Stimulated activated naive CD8-positive, alpha-beta T cell treated with anti-CD3 and anti-CD28 coated beads, Interleukin-15, amount 100 ng/mL, for 72 hours (primary cell): ENCODE results near the gene ABCD1.

Source experiments
- ATAC-seq: fragments of 150-1000 bp; cut with Tn5 transposase; 2 replicates; pipeline ENCODE4 v1.10.0; 2021; ENCODE audit warnings: mild to moderate bottlenecking, moderate library complexity
- DNase-seq, 2 donors: peaks; one replicate each; pipeline ENCODE4 v3.0.0; 2021 to 2022
- H3K27ac Mint-ChIP-seq, 2 donors: one replicate each; pipeline ENCODE4 v1.8.0; 2022; ENCODE audit warnings: mild to moderate bottlenecking in 2 of 2, mixed read lengths in 2 of 2, moderate library complexity in 2 of 2
- H3K27me3 Mint-ChIP-seq: one replicate; pipeline ENCODE4 v1.8.0; 2022; ENCODE audit warnings: mixed read lengths
- H3K4me1 Mint-ChIP-seq: one replicate; pipeline ENCODE4 v1.8.0; 2022; ENCODE audit warnings: mild to moderate bottlenecking, mixed read lengths
- H3K4me3 Mint-ChIP-seq, 2 donors: one replicate each; pipeline ENCODE4 v1.8.0; 2022; ENCODE audit warnings: mild to moderate bottlenecking in 2 of 2, mixed read lengths in 2 of 2, moderate library complexity in 1 of 2
- H3K9me3 Mint-ChIP-seq, 2 donors: one replicate each; pipeline ENCODE4 v1.8.0; 2022; ENCODE audit warnings: mixed read lengths in 2 of 2

Gene ABCD1

DNA sequence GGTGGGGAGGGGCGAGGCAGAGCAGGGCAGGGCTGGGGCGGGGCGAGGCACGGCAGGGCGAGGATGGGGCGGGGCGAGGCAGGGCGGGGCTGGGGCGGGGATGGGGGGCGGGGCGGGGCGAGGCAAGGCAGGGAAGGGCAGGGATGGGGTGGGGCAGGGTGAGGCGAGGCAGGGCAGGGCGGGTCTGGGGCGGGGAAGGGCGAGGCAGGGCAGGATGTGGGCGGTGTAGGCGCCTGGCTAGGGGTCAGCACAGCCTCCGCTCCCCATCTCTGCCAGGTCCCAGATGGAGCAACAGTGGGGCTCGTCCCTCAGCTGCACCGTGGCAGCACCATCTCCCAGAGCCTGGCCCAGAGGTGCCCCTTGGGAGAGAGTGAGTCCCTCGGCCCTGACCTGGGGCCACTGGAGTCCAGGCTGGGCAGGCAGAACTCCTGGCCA is 52.0 kb downstream of the ABCD1 start:
- no peak overlapping the region for H3K4me3 Mint-ChIP-seq
- peak; percentile 8 for ATAC-seq
- no peak for DNase-seq
- H3K27ac Mint-ChIP-seq, result no peak overlapping the region
- H3K27me3 Mint-ChIP-seq, result peaks cover 12% of the 10 kb centered on the region
- H3K9me3 Mint-ChIP-seq, result no peaks in the 10 kb centered on the region
- peaks cover 9% of the 10 kb centered on the region for H3K4me1 Mint-ChIP-seq

GRCh38 chrX:153777261-153778090 is 52.8 kb downstream of the ABCD1 start:
- no peaks in the 10 kb centered on the region for H3K9me3 Mint-ChIP-seq
- peaks cover 12% of the 10 kb centered on the region for H3K27me3 Mint-ChIP-seq
- no peak overlapping the region for H3K4me3 Mint-ChIP-seq
- no peak for ATAC-seq
- DNase-seq, result no peak
- H3K4me1 Mint-ChIP-seq, result peaks cover 9% of the 10 kb centered on the region
- H3K27ac Mint-ChIP-seq, result no peak overlapping the region

GRCh38 chrX:153778181-153778580 is 53.5 kb downstream of the ABCD1 start:
- ATAC-seq, result no peak
- H3K4me1 Mint-ChIP-seq, result peaks cover 9% of the 10 kb centered on the region
- H3K9me3 Mint-ChIP-seq, result no peaks in the 10 kb centered on the region
- H3K27ac Mint-ChIP-seq, result no peak overlapping the region
- H3K27me3 Mint-ChIP-seq, result peaks cover 12% of the 10 kb centered on the region
- DNase-seq, result no peak
- H3K4me3 Mint-ChIP-seq, result no peak overlapping the region

GRCh38 chrX:153778684-153779101 is 54.0 kb downstream of the ABCD1 start:
- peak; percentile 10 for ATAC-seq
- DNase-seq, result no peak
- peaks cover 12% of the 10 kb centered on the region for H3K27me3 Mint-ChIP-seq
- no peak overlapping the region for H3K27ac Mint-ChIP-seq
- H3K9me3 Mint-ChIP-seq, result no peaks in the 10 kb centered on the region
- H3K4me3 Mint-ChIP-seq, result no peak overlapping the region
- H3K4me1 Mint-ChIP-seq, result peaks cover 9% of the 10 kb centered on the region

- Mint-ChIP-seq H3K9me3 (no peaks in the 10 kb centered on the region), H3K4me3 (no peak overlapping the region), H3K27ac (peak overlapping the region in 1 of 2 donors; percentile 31), H3K27me3 (peaks cover 12% of the 10 kb centered on the region), H3K4me1 (peaks cover 9% of the 10 kb centered on the region)
- DNase-seq (no peak), ATAC-seq (no peak)
These were observed 55.4 kb downstream of the ABCD1 start for GRCh38 chrX:153779891-153780677.

DNA sequence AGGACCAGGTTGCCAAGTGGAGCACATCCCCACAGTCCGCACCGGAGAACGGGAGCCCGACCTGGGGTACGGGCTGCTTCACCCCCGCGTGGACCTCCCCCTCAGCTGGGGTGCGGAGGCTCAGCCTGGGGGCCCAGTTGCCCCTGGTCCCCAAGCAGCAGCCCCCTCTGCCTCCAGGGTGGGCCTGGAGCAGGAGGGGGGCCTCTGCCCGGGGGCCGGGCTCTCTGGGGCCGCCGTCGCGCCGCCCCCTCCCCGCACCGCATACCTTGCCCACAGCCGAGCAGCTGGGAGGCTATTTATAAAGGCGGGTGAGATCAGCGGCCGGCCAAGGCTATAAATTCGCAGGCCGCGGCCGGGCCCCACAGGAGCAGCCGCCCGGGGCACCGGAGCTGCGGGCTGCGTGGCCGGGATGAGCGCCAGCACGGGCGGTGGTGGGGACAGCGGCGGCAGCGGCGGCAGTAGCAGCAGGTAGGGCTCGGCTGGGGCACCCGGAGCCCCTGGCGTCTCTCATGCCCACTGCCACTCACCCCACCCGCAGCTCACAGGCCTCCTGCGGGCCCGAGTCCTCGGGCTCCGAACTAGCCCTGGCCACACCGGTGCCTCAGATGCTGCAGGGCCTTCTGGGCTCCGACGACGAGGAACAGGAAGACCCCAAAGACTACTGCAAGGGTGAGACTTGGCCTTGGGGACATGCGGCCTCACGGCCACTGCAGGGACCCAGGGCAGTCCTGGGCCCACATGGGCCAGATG is 56.2 kb downstream of the ABCD1 start, which contains the start of gene SRPK3:
TSS of gene SRPK3 (plus strand) at position 364 of the 750 bp plus-strand sequence. CDS start at position 410, 46 bp downstream.
- no peak within 1 kb of the TSS for H3K4me3 Mint-ChIP-seq
- no peaks in the 10 kb centered on the region for H3K9me3 Mint-ChIP-seq
- ATAC-seq, result peak; percentile 21
- DNase-seq, result no peak
- H3K27ac Mint-ChIP-seq, result peak within 1 kb of the TSS; percentile 31 to 34
- H3K27me3 Mint-ChIP-seq, result peaks cover 12% of the 10 kb centered on the region
- H3K4me1 Mint-ChIP-seq, result peaks cover 9% of the 10 kb centered on the region

DNA sequence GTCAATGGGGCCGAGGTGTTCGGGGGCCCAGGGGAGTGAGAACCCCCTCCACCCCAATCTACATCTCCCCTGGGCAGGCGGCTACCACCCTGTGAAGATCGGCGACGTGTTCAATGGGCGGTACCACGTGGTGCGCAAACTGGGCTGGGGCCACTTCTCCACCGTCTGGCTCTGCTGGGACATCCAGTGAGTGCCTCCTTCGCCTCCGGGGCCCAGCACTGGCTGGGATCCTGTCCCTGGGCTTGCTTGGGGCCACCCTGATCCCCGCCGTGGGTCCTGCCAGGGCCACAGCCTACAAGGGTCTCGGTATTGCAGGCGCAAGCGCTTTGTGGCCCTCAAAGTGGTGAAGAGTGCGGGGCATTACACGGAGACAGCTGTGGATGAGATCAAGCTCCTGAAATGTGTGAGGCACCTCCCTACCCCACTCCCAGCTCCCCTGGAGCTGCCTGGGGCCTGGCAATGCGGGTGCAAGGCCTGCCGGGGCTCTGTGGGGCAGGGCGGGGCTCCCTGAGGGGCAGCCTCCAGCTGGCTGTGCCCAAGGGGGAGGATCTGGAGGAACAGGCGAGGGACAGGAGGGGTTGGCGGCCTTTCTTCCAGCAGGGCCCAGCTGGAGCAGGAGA is 56.9 kb downstream of the ABCD1 start:
- peaks cover 9% of the 10 kb centered on the region for H3K4me1 Mint-ChIP-seq
- peak overlapping the region in 1 of 2 donors; percentile 34 for H3K27ac Mint-ChIP-seq
- no peaks in the 10 kb centered on the region for H3K9me3 Mint-ChIP-seq
- H3K4me3 Mint-ChIP-seq, result no peak overlapping the region
- H3K27me3 Mint-ChIP-seq, result peaks cover 12% of the 10 kb centered on the region
- DNase-seq (no peak), ATAC-seq (no peak)

GRCh38 chrX:153782313-153782712 is 57.7 kb downstream of the ABCD1 start:
- ATAC-seq (no peak), DNase-seq (no peak)
- Mint-ChIP-seq H3K27me3 (peaks cover 12% of the 10 kb centered on the region), H3K4me3 (no peak overlapping the region), H3K27ac (no peak overlapping the region), H3K4me1 (peaks cover 9% of the 10 kb centered on the region), H3K9me3 (no peaks in the 10 kb centered on the region)

DNA sequence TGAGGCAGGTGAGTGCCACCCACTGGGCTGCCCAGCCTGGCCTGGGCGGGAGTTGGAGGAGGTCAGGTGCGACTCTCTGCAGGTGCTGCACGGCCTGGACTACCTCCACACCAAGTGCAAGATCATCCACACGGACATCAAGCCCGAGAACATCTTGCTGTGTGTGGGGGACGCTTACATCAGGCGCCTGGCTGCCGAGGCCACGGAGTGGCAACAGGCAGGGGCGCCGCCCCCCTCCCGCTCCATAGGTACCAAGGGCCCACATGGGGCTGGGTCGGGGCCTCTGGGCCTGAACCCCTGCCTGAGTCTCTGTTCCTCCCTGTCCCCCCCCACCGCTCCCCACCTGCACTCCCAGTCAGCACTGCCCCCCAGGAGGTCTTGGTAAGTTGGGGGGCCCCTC is 58.2 kb downstream of the ABCD1 start:
- Mint-ChIP-seq H3K9me3 (no peaks in the 10 kb centered on the region), H3K4me1 (peaks cover 9% of the 10 kb centered on the region), H3K4me3 (no peak overlapping the region), H3K27ac (no peak overlapping the region), H3K27me3 (peaks cover 12% of the 10 kb centered on the region)
- no peak for DNase-seq
- ATAC-seq, result no peak

GRCh38 chrX:153783378-153784013 is 58.8 kb downstream of the ABCD1 start:
- no peak for DNase-seq
- Mint-ChIP-seq H3K4me3 (no peak overlapping the region), H3K4me1 (peaks cover 9% of the 10 kb centered on the region), H3K27me3 (peaks cover 12% of the 10 kb centered on the region), H3K9me3 (no peaks in the 10 kb centered on the region), H3K27ac (no peak overlapping the region)
- no peak for ATAC-seq

DNA sequence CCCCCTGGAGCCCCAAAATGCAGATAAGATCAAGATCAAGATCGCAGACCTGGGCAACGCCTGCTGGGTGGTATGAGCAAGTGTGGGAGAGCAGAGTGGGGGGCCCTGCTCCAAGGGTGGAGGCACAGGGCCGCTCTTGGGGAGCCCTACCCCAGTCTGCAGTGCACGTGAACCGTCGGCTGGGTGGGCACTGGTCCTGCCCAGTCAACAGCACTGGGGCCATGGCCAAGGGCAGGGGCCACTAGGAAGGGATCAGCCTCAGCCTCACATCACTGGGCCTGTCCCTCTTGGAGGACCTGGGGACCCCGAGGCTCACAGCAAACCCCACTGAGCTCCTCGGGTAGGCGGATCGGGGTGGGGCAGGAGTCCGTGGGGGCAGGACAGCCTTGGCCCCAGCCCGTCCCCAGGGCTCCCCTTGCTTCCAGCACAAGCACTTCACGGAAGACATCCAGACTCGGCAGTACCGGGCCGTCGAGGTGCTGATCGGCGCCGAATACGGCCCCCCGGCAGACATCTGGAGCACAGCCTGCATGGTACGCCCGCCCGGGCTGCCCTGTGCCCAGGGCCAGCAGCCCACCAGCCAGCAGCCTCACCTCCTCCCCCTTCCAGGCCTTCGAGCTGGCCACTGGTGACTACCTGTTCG is 59.8 kb downstream of the ABCD1 start:
- peaks cover 12% of the 10 kb centered on the region for H3K27me3 Mint-ChIP-seq
- H3K4me3 Mint-ChIP-seq, result no peak overlapping the region
- ATAC-seq (no peak), DNase-seq (no peak)
- no peaks in the 10 kb centered on the region for H3K9me3 Mint-ChIP-seq
- no peak overlapping the region for H3K27ac Mint-ChIP-seq
- peaks cover 9% of the 10 kb centered on the region for H3K4me1 Mint-ChIP-seq

DNA sequence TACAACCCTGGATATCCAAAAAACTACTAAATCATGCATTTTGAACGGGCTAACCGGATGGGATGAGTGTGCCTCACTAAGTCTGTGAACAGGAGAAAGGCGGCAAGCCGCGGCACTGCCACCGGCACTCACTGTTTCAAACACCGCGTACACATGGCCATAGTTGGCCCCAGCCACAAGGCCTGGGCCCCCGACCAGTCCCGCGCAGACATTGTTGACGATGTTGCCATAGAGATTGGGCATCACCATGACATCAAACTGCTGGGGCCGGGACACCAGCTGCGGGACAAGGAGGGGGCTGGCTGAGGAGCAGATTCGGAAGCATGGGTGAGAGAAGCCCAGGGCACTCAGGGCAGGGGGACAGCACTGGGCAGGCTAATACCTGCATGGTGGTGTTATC is 62.0 kb downstream of the ABCD1 start:
- H3K4me3 Mint-ChIP-seq, result no peak overlapping the region
- no peaks in the 10 kb centered on the region for H3K27me3 Mint-ChIP-seq
- ATAC-seq (no peak), DNase-seq (no peak)
- no peak overlapping the region for H3K27ac Mint-ChIP-seq
- no peaks in the 10 kb centered on the region for H3K9me3 Mint-ChIP-seq
- no peaks in the 10 kb centered on the region for H3K4me1 Mint-ChIP-seq

- Mint-ChIP-seq H3K9me3 (no peaks in the 10 kb centered on the region), H3K4me1 (peaks cover 11% of the 10 kb centered on the region)
These were observed 65.0 kb downstream of the ABCD1 start for GRCh38 chrX:153789654-153790053.

GRCh38 chrX:153791104-153791852 is 66.6 kb downstream of the ABCD1 start:
- no peak overlapping the region for H3K4me3 Mint-ChIP-seq
- no peaks in the 10 kb centered on the region for H3K9me3 Mint-ChIP-seq
- H3K27ac Mint-ChIP-seq, result no peak overlapping the region
- no peak for ATAC-seq
- DNase-seq, result no peak
- H3K27me3 Mint-ChIP-seq, result no peaks in the 10 kb centered on the region
- H3K4me1 Mint-ChIP-seq, result peaks cover 23% of the 10 kb centered on the region

More at GRCh38 chrX:153789654-153790053, 65.0 kb downstream of the ABCD1 start:
- H3K27me3 Mint-ChIP-seq, result no peaks in the 10 kb centered on the region
- H3K27ac Mint-ChIP-seq, result no peak overlapping the region
- DNase-seq (no peak), ATAC-seq (no peak)
- no peak overlapping the region for H3K4me3 Mint-ChIP-seq
